Glomerular visceral epithelial cell (primary cell): ENCODE measurements around the gene SYNPR.
A peak's percentile ranks its signal among the peaks of the same experiment; 100 is the strongest.
"Not testable (repeated sequence)": the region's sequence is repeated elsewhere in the genome, so short reads cannot be mapped to it uniquely, and the experiment has no call there.

Experiments used
- DNase-seq: peaks from one replicate; pipeline ENCODE4 v3.0.0-alpha.2; 2016; ENCODE audit errors: extremely low spot score

The SYNPR gene

GRCh38 chr3:63617391-63617790, 339.3 kb downstream of the SYNPR start:
- DNase-seq = no peak

- peak; percentile 2 for DNase-seq
Observed at GRCh38 chr3:63624941-63625560, 346.9 kb downstream of the SYNPR start.

GRCh38 chr3:63631670-63632069, 353.6 kb downstream of the SYNPR start:
- DNase-seq = no peak

- no peak for DNase-seq
Observed at GRCh38 chr3:63635186-63635585, 357.1 kb downstream of the SYNPR start.

- no peak for DNase-seq
Observed at GRCh38 chr3:63639806-63640205, 361.7 kb downstream of the SYNPR start.

- no peak for DNase-seq
Observed at GRCh38 chr3:63642488-63642887, 364.4 kb downstream of the SYNPR start.

GRCh38 chr3:63644212-63644797, 366.2 kb downstream of the SYNPR start:
- DNase-seq = no peak

- not testable (repeated sequence) for DNase-seq
Observed at GRCh38 chr3:63644928-63645781, 367.0 kb downstream of the SYNPR start.

GRCh38 chr3:63652066-63652725, 374.1 kb downstream of the SYNPR start, which contains the start of gene SNTN:
Gene SNTN (plus strand): TSS chr3:63652675. CDS start chr3:63652688, 13 bp downstream.
- no peak for DNase-seq

- no peak for DNase-seq
Observed at GRCh38 chr3:63654211-63654610, 376.1 kb downstream of the SYNPR start.

- DNase-seq = no peak
Observed at GRCh38 chr3:63654931-63655330, 376.8 kb downstream of the SYNPR start.

GRCh38 chr3:63655519-63655918, 377.4 kb downstream of the SYNPR start:
- peak; percentile 77 for DNase-seq

- peak; percentile 49 for DNase-seq
Observed at GRCh38 chr3:63656786-63657185, 378.7 kb downstream of the SYNPR start.

- no peak for DNase-seq
Observed at GRCh38 chr3:63661242-63661641, 383.1 kb downstream of the SYNPR start.

GRCh38 chr3:63662011-63662410, 383.9 kb downstream of the SYNPR start:
- DNase-seq = no peak

- DNase-seq = no peak
Observed at GRCh38 chr3:63662500-63662899, 384.4 kb downstream of the SYNPR start.
